Stimulated activated CD8-positive, alpha-beta memory T cell treated with anti-CD3 and anti-CD28 coated beads, Interleukin-4, amount 100 ng/mL, for 4 hours (primary cell): ENCODE measurements around the gene NR3C1.

Source experiments
- DNase-seq, 2 donors: peaks; one replicate each; pipeline ENCODE4 v3.0.0-alpha.2; 2020; ENCODE audit warnings: low read depth in 2 of 2, low spot score in 1 of 2

NR3C1 gene

GRCh38 chr5:143267186-143267585 lies 136.3 kb downstream of the NR3C1 start:
- DNase-seq, result no peak

- no peak for DNase-seq
These were observed 137.5 kb downstream of the NR3C1 start for GRCh38 chr5:143265995-143266394.

- no peak for DNase-seq
These were observed 140.1 kb downstream of the NR3C1 start for GRCh38 chr5:143263272-143263810.

- DNase-seq, result no peak
These were observed 140.9 kb downstream of the NR3C1 start for GRCh38 chr5:143262393-143263174.

GRCh38 chr5:143261748-143262392 lies 141.6 kb downstream of the NR3C1 start:
- DNase-seq, result no peak

- no peak for DNase-seq
These were observed 144.3 kb downstream of the NR3C1 start for GRCh38 chr5:143259254-143259605.

GRCh38 chr5:143258559-143259253 lies 144.8 kb downstream of the NR3C1 start:
- no peak for DNase-seq

GRCh38 chr5:143254819-143255218 lies 148.7 kb downstream of the NR3C1 start:
- no peak for DNase-seq

- no peak for DNase-seq
These were observed 151.5 kb downstream of the NR3C1 start for GRCh38 chr5:143251946-143252345.

- DNase-seq, result no peak
These were observed 152.3 kb downstream of the NR3C1 start for GRCh38 chr5:143251190-143251589.

GRCh38 chr5:143249851-143250250 lies 153.6 kb downstream of the NR3C1 start:
- no peak for DNase-seq

- DNase-seq, result no peak
These were observed 154.5 kb downstream of the NR3C1 start for GRCh38 chr5:143248822-143249579.

GRCh38 chr5:143248391-143248790 lies 155.1 kb downstream of the NR3C1 start:
- no peak for DNase-seq

- no peak for DNase-seq
These were observed 156.2 kb downstream of the NR3C1 start for GRCh38 chr5:143247134-143247815.

- no peak for DNase-seq
These were observed 157.4 kb downstream of the NR3C1 start for GRCh38 chr5:143245929-143246561.

GRCh38 chr5:143244990-143245389 lies 158.5 kb downstream of the NR3C1 start:
- DNase-seq, result no peak

GRCh38 chr5:143244000-143244736 lies 159.3 kb downstream of the NR3C1 start:
- DNase-seq, result no peak

- DNase-seq, result no peak
These were observed 160.4 kb downstream of the NR3C1 start for GRCh38 chr5:143243103-143243502.

- DNase-seq, result no peak
These were observed 161.6 kb downstream of the NR3C1 start for GRCh38 chr5:143241892-143242291.
